GM23248 (cell line): ENCODE results near the gene FAM241B.

Source experiments
- EZH2 ChIP-seq: fragments of 200-600 bp; sonication (generic); IDR thresholded peaks from 2 replicates; pipeline ENCODE4 v1.6.1; 2018; ENCODE audit warnings: antibody characterized with exemption, mild to moderate bottlenecking; ENCODE audit not compliant: insufficient read depth, poor library complexity, severe bottlenecking
- EZH2phosphoT487 ChIP-seq: fragments of 200-600 bp; sonication (generic); IDR thresholded peaks from 2 replicates; pipeline ENCODE4 v1.6.1; 2018; ENCODE audit warnings: antibody characterized with exemption, moderate library complexity, mild to moderate bottlenecking, low read depth; ENCODE audit not compliant: insufficient read depth

DNA sequence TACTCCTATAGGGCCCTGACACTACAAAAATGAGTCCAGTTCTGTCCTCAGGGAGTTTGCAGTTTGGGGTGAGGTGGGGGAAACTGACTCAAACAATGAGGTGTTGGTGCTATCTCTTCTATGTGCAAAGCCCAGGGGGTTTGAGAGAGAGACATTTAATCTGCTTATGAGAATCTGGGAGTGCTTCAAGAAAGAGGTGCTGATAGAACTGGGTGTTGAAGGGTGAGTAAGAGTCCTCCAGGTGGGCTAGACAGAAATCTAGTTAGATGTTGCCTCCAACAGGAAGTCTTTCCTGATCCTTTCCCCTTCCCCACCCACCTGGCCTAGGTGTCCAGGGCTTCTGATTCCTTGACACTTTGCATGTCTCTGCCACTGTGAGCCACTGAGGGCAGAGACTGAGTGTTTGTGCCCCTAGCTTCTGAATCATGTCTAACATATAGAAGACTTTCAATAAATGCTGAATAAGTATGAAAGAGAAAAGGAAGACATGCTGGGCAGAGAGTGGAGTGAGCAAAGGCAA lies 53.0 kb downstream of the FAM241B start:
- TF ChIP-seq EZH2 = no peak
- no peak for TF ChIP-seq EZH2phosphoT487
